Stimulated activated CD4-positive, alpha-beta T cell treated with anti-CD3 and anti-CD28 coated beads, TNF-alpha, amount 100 ng/mL, for 48 hours (primary cell): ENCODE results near the gene BRINP2.
"Not testable (repeated sequence)": the region's sequence is repeated elsewhere in the genome, so short reads cannot be mapped to it uniquely, and the experiment has no call there.

Experiments used
- DNase-seq, 3 donors: peaks; one replicate each; pipeline ENCODE4 v3.0.0-alpha.2; 2020; ENCODE audit warnings: low read depth in 3 of 3

Gene BRINP2

DNA sequence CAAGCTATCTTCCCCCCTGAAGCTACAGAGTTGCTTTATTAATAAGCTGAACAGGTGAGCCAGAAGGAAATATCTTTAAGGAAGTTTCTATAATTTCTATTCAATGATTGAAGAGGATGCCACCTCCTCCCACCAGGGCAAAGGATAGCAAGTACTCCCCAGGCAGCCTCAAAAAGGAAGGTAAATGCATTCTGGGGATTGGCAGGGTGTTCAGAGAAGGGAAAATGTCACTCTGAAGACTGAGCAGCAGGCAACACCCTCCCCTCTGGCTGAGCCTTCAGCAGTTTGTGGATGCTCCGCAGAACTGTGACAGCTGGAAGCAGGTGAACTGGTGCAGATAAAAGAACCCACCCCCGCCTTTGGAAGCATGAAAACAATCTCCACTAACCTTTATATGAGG, 140.8 kb downstream of the BRINP2 start:
- DNase-seq = no peak

DNA sequence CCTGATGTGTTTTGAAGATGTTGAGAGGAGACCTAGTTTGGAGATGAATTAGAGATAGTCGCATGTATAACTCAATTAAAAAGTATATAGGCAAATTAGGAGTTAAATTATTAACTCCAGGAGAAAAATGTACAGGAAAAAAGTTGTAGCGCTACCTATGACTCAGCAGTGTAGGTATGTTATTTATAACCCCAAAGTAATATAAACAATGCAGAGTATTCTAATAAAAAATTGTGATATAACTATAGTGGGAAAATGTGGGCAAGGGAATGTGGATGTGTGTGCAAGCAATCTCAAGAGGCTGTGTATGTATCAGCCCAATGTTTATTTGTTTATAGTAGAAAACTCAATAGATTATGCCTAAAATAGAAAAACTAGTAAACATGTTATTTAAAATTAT, 144.5 kb downstream of the BRINP2 start:
- DNase-seq = no peak

DNA sequence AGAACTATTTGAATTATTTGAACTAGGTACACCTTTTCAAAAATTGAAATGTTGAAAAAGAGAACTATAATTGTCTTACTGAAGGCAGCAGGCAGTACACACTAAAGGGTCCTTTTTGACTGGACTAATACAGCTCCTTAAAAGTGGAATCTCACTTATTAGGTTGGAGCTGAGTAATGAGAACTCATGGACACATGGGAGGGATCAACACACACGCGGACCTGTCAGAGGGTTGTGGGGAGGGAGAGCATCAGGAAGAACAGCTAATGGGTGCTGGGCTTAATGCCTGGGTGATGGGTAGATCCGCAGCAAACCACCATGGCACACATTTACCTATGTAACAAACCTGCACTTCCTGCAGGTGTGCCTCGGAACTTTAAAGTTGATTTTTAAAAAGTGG, 145.0 kb downstream of the BRINP2 start:
- no peak for DNase-seq

DNA sequence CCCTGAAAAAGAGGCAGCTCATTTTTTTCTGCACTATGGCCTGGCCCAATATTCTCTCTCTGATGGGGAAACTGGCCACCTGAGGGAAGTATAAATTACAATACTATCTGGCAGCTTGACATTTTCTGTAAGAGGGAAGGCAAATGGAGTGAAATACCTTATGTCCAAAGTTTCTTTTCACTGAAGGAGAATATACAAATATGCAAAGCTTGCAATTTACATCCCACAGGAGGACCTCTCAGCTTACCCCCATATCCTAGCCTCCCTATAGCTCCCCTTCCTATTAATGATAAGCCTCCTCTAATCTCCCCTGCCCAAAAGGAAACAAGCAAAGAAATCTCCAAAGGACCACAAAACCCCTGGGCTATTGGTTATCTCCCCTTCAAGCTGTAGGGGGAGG, 150.7 kb downstream of the BRINP2 start:
- not testable (repeated sequence) for DNase-seq

DNA sequence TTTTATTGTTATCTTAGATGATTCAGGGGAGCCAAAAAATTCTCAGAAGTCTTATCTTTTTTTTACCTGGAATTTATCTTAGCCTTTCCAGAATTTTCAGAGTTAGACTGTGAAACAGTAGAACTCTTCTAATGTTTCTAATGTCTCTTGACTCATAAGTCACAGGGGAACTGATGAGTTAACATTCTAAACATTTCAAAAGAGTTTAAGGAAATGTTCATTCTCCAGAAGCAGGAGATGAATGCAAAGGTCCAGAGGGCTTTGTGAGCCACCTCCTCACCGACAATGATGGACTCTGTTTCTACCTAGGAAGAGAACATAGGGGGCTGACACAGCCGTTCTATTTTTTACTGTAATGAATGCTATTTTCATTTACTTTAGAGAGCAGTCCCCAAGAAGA, 157.5 kb downstream of the BRINP2 start:
- no peak for DNase-seq

DNA sequence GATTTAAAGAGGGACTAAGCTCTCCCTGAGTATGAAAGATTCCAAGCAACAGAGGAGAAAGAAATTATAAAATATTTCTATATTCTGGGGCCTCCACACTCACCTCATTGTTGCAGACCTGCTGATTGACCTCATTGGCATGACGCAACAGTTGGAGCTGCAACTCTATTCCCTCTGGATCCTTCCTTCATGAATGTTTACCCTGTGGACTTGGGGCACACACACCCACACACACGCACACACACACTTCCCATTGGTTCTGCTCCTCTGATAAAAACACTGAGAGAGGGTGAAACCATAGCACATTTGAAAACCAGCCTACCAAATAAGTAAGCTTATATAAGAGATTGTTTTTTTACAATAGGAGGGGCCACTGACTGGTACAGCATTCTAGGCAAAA, 159.1 kb downstream of the BRINP2 start:
- no peak for DNase-seq
